Keratinocyte (primary cell): ENCODE results near the gene DAPK3. TPM values are rescaled to one million over a fixed set of nuclear protein-coding genes. Genes with fewer than 3 reads are reported as not detected.

Source experiments
- DNase-seq: peaks from one replicate; pipeline ENCODE4 v3.0.0-alpha.2; 2011; ENCODE audit warnings: low read depth, missing footprints, low spot score
- FAIRE-seq: peaks from 2 replicates; lab custom pipeline; 2011; peaks lifted over from hg19 to GRCh38; lab: Jason Lieb, UNC
- H2AFZ ChIP-seq: 2 replicates; pipeline ENCODE4 v1.6.0; 2012; ENCODE audit warnings: low read length, control low read depth, inconsistent platforms; ENCODE audit not compliant: control insufficient read depth
- H3K27ac ChIP-seq: 2 replicates; pipeline ENCODE4 v1.5.1; 2011; ENCODE audit warnings: low read length; ENCODE audit not compliant: control insufficient read depth, insufficient read depth
- H3K27me3 ChIP-seq: 3 replicates; pipeline ENCODE4 v1.6.0; 2011; ENCODE audit warnings: low read length; ENCODE audit not compliant: control insufficient read depth, insufficient read depth; ENCODE audit errors: extremely low read depth
- H3K36me3 ChIP-seq, 2 experiments: 2 replicates in 1 of 2; 3 replicates in 1 of 2; pipeline ENCODE4 v1.5.1; 2011; ENCODE audit warnings: low read length in 2 of 2, mild to moderate bottlenecking in 1 of 2; ENCODE audit not compliant: control insufficient read depth in 2 of 2, insufficient read depth in 2 of 2; ENCODE audit errors: extremely low read depth in 1 of 2
- H3K4me1 ChIP-seq: 3 replicates; pipeline ENCODE4 v1.5.1; 2011; ENCODE audit warnings: low read length; ENCODE audit not compliant: control insufficient read depth, insufficient read depth; ENCODE audit errors: extremely low read depth
- H3K4me2 ChIP-seq: 3 replicates; pipeline ENCODE4 v1.6.0; 2011; ENCODE audit warnings: low read depth, low read length; ENCODE audit not compliant: control insufficient read depth, insufficient read depth; ENCODE audit errors: extremely low read depth
- H3K4me3 ChIP-seq, 3 experiments: fragments of 200-600 bp in 1 of 3; sonication (generic) in 1 of 3; 2 replicates in 2 of 3; 3 replicates in 1 of 3; pipeline ENCODE4 v1.5.1; 2011 to 2016; ENCODE audit warnings: low read length in 3 of 3, mild to moderate bottlenecking in 3 of 3, control low read depth in 2 of 3, inconsistent platforms in 1 of 3, low read depth in 1 of 3, mixed read lengths in 1 of 3, mixed run types in 1 of 3, moderate library complexity in 1 of 3; ENCODE audit not compliant: control insufficient read depth in 2 of 3, insufficient read depth in 2 of 3; ENCODE audit errors: extremely low read depth in 1 of 3
- H3K79me2 ChIP-seq: 2 replicates; pipeline ENCODE4 v1.6.0; 2012; ENCODE audit warnings: low read length; ENCODE audit not compliant: control insufficient read depth, insufficient read depth
- H3K9ac ChIP-seq: 3 replicates; pipeline ENCODE4 v1.6.0; 2011; ENCODE audit warnings: low read length; ENCODE audit not compliant: control insufficient read depth, insufficient read depth; ENCODE audit errors: extremely low read depth
- H3K9me1 ChIP-seq: 3 replicates; pipeline ENCODE4 v1.6.0; 2011; ENCODE audit warnings: low read length; ENCODE audit not compliant: control insufficient read depth, insufficient read depth; ENCODE audit errors: extremely low read depth
- H3K9me3 ChIP-seq: 2 replicates; pipeline ENCODE4 v1.5.1; 2012; ENCODE audit warnings: low read depth, low read length; ENCODE audit not compliant: control insufficient read depth
- H4K20me1 ChIP-seq: 3 replicates; pipeline ENCODE4 v1.6.0; 2011; ENCODE audit warnings: low read length; ENCODE audit not compliant: control insufficient read depth, insufficient read depth; ENCODE audit errors: extremely low read depth
- EZH2 ChIP-seq: IDR thresholded peaks from one replicate; pipeline ENCODE4 v1.6.1; 2012; ENCODE audit warnings: inconsistent platforms, mild to moderate bottlenecking, low read length, moderate library complexity
- dilution Hi-C: fragments of 300-500 bp; cut with MboI; formaldehyde crosslinking; loops from one replicate; pipeline ENCODE4 v1.7.0; 2020; ENCODE audit warnings: low sequenced_read_pairs; ENCODE audit not compliant: extremely low pct_ligation_motif_present
- polyA plus RNA-seq, 5 experiments: library from polyadenylated mRNA; depleted of rRNA in 3 of 5; stranded (reverse) in 3 of 5; stranded (forward) in 1 of 5; unstranded in 1 of 5; fragments of >200 nt; gene quantifications; 1 replicate in 1 of 5; 2 replicates in 3 of 5; 3 replicates in 1 of 5; pipeline versions ENCODE4 v1.2.1 to v1.2.3, GENCODE V29; 2011 to 2012; ENCODE audit warnings: missing spikeins in 2 of 5, low read depth in 1 of 5, low replicate concordance in 1 of 5
- TF ChIP-seq, protein P1 (sequence below), 3 experiments: IDR thresholded peaks in 1 of 3; conservative IDR thresholded peaks in 1 of 3; optimal IDR thresholded peaks in 1 of 3; 2 replicates in 2 of 3; 3 replicates in 1 of 3; pipeline versions ENCODE3 to v1.5.1; 2011; ENCODE audit warnings: low read length in 3 of 3, mild to moderate bottlenecking in 3 of 3, moderate library complexity in 2 of 3, control low read depth in 1 of 3, inconsistent platforms in 1 of 3; ENCODE audit not compliant: insufficient read depth in 2 of 3; ENCODE audit errors: extremely low read depth in 1 of 3

The DAPK3 gene
- polyA plus RNA-seq, 1 donor (not counting 4 experiments of a cell fraction or from before 2014, with no cell fraction given), result 57.3 TPM

DNA sequence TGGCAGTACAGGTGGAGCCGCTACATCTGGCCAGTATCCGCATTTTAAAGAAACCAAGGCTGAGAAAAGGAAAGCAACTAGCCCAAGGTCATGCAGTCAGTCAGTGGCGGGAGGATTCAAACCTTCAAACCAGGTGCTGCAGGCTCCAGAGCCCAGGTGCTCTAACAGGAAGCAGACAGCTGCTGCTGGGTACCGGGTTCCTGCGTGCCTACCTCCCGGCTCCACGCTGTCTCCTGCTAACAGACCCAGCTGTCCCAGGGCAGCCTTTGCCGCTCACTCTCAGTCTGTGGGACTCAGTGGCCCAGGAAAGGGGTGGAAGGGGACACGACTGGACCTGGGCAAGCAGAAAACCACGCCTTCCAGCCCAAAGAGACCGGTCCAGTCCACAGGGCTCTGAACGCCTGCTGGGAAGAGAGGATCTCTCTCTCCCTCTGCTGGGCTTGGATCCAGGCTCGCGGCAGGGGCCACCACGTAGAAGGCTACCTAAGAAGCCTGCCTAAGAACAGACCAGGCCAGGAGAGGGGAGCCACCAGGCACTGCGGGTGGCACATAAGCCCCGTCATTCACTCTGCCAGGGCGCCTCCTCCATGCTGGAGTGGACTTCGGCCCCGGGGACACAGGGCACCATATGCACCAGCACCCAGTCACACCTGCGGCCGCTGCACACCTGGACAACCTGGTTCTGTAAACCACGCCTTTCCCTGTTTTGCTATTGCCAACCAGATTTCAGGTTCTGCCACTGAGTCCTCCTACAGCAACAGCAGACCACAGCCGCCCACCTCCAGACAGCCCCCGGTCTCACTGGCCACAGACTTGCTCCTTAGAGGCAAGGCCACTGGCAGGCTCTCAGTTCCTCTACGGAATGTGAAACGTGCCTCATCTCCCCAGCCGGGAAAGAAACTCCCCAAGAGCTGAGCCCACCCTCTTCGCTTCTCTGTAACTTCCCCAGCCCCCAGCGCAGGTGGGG is 4.6 kb downstream of the DAPK3 start:
- DNase-seq (no peak), FAIRE-seq (no peak)
- Histone ChIP-seq H2AFZ (no peak overlapping the region), H3K9ac (no peak overlapping the region), H3K27ac (no peak overlapping the region), H3K4me1 (peaks cover 22% of the 10 kb centered on the region), H4K20me1 (peaks cover 22% of the 10 kb centered on the region), H3K4me3 (no peak overlapping the region), H3K36me3 (peaks cover 37 to 40% of the 10 kb centered on the region in 2 experiments), H3K9me1 (no peaks in the 10 kb centered on the region), H3K9me3 (no peaks in the 10 kb centered on the region), H3K4me2 (no peak overlapping the region), H3K79me2 (peaks cover 57% of the 10 kb centered on the region), H3K27me3 (no peaks in the 10 kb centered on the region)
- TF ChIP-seq, protein P1, sequence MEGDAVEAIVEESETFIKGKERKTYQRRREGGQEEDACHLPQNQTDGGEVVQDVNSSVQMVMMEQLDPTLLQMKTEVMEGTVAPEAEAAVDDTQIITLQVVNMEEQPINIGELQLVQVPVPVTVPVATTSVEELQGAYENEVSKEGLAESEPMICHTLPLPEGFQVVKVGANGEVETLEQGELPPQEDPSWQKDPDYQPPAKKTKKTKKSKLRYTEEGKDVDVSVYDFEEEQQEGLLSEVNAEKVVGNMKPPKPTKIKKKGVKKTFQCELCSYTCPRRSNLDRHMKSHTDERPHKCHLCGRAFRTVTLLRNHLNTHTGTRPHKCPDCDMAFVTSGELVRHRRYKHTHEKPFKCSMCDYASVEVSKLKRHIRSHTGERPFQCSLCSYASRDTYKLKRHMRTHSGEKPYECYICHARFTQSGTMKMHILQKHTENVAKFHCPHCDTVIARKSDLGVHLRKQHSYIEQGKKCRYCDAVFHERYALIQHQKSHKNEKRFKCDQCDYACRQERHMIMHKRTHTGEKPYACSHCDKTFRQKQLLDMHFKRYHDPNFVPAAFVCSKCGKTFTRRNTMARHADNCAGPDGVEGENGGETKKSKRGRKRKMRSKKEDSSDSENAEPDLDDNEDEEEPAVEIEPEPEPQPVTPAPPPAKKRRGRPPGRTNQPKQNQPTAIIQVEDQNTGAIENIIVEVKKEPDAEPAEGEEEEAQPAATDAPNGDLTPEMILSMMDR (optimal IDR thresholded peaks at IDR 0.05 in 1 of 3, IDR thresholded peaks at IDR 0.05 in 1 of 3, conservative IDR thresholded peaks at IDR 0.05 in 1 of 3; ENCODE audit: extremely low read depth in 1 of 3, insufficient read depth in 2 of 3, low read length in 3 of 3), result no peak
- dilution Hi-C loops, result no loop called here

DNA sequence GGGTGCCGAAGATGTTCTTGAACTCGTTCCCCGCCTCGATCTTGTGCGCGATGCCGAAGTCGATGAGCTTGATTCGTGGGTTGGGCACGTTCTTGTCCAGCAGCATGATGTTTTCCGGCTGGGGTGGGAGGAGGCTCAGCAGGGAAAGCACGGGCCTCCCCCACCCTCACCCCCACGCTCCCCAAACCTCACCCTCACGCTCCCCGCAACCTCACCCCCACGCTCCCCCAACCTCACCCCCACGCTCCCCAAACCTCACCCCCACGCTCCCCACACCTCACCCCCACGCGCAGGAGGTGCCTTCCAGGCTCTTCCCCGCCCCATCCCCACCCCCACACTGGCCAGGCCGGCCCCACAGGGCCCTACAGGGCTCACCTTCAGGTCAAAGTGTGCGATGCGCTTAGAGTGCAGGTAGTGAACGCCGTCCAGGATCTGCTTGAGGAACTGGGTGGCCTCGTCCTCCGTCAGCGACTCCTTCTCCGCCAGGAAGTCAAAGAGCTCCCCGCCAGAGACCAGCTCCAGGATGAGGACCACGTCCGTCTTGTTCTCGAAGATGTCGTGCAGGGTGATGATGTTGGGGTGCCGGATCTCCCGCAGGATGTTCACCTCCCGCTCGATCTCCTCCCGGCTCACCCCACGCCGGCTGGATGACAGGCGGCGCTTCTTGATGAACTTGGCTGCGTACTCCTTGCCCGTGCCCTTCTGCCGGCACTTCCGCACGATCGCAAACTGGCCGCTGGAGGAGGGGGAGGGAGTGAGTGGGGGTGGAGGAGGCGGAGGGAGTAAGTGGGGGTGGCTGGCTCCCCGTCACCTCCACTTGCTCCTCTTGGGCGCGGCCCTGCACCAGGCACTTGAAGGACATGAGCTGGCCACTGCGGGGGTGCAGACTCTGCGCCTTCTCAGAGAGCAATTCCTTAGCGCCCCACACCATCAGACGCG is 6.4 kb downstream of the DAPK3 start:
- H3K27me3 ChIP-seq, result no peaks in the 10 kb centered on the region
- H3K4me1 ChIP-seq, result peaks cover 17% of the 10 kb centered on the region
- H2AFZ ChIP-seq, result no peak overlapping the region
- no peaks in the 10 kb centered on the region for H3K9me3 ChIP-seq
- peaks cover 37 to 47% of the 10 kb centered on the region in 2 experiments for H3K36me3 ChIP-seq
- DNase-seq (no peak), FAIRE-seq (no peak)
- TF ChIP-seq EZH2, result no peak
- TF ChIP-seq, protein P1 (optimal IDR thresholded peaks at IDR 0.05 in 1 of 3, IDR thresholded peaks at IDR 0.05 in 1 of 3, conservative IDR thresholded peaks at IDR 0.05 in 1 of 3; ENCODE audit: extremely low read depth in 1 of 3, insufficient read depth in 2 of 3, low read length in 3 of 3), result no peak
- no peaks in the 10 kb centered on the region for H3K9me1 ChIP-seq
- dilution Hi-C loops, result no loop called here
- no peak overlapping the region for H3K4me3 ChIP-seq
- peaks cover 44% of the 10 kb centered on the region for H3K79me2 ChIP-seq
- H3K4me2 ChIP-seq, result no peak overlapping the region
- H4K20me1 ChIP-seq, result peaks cover 21% of the 10 kb centered on the region
- H3K27ac ChIP-seq, result no peak overlapping the region
- no peak overlapping the region for H3K9ac ChIP-seq
